OCI-LY7 (cell line): Measurements from ENCODE around the gene FHOD3. TPM values are rescaled to one million over a fixed set of nuclear protein-coding genes. Genes with fewer than 3 reads are reported as not detected.
A peak's percentile ranks its signal among the peaks of the same experiment; 100 is the strongest.

Source experiments
- BruUV-seq: library from RNA; stranded (reverse); fragments of 400-500 nt; replicated peaks from 2 replicates; lab custom pipeline; 2021; lab: Mats Ljungman, UMichigan
- CTCF ChIA-PET: fragments of 300-600 bp; sonication (Branson Sonifier 250); formaldehyde crosslinking; loops from one replicate; lab custom pipeline; 2022; ENCODE audit warnings: antibody characterized with exemption; ENCODE audit not compliant: unreplicated experiment; lab: Charles Lee
- POLR2A ChIA-PET: fragments of 300-600 bp; sonication (Branson Sonifier 250); formaldehyde crosslinking; loops from one replicate; lab custom pipeline; 2022; ENCODE audit warnings: antibody characterized with exemption; lab: Charles Lee
- DNase-seq: peaks from one replicate; pipeline ENCODE4 v3.0.0-alpha.2; 2015; ENCODE audit warnings: low spot score
- H2AFZ ChIP-seq: fragments of 200-600 bp; sonication (generic), shearing (Covaris generic); 2 replicates; pipeline ENCODE4 v1.6.1; 2014; ENCODE audit warnings: mild to moderate bottlenecking, antibody characterized with exemption, low read length, moderate library complexity
- H3K27ac ChIP-seq: fragments of 200-600 bp; sonication (generic); 2 replicates; pipeline ENCODE4 v1.5.1; 2014; ENCODE audit warnings: mixed run types, low read depth, mild to moderate bottlenecking, moderate library complexity, low read length, inconsistent platforms; ENCODE audit not compliant: poor library complexity, severe bottlenecking
- H3K36me3 ChIP-seq: fragments of 200-600 bp; sonication (generic); 2 replicates; pipeline ENCODE4 v1.6.1; 2014; ENCODE audit warnings: mild to moderate bottlenecking, antibody characterized with exemption, low read length, moderate library complexity, mixed read lengths; ENCODE audit not compliant: insufficient read depth
- H3K4me1 ChIP-seq: fragments of 200-600 bp; sonication (generic); 2 replicates; pipeline ENCODE4 v1.5.1; 2014; ENCODE audit warnings: mild to moderate bottlenecking, low read length; ENCODE audit not compliant: insufficient read depth, poor library complexity, severe bottlenecking
- H3K4me2 ChIP-seq: fragments of 200-600 bp; sonication (generic); 2 replicates; pipeline ENCODE4 v1.6.1; 2014; ENCODE audit warnings: mild to moderate bottlenecking, low read length
- H3K4me3 ChIP-seq: fragments of 200-600 bp; sonication (generic); 2 replicates; pipeline ENCODE4 v1.5.1; 2014; ENCODE audit warnings: mild to moderate bottlenecking, low read depth, low read length; ENCODE audit not compliant: poor library complexity, severe bottlenecking
- H3K79me2 ChIP-seq: fragments of 200-600 bp; sonication (generic); 2 replicates; pipeline ENCODE4 v1.6.1; 2016; ENCODE audit warnings: low read depth, mild to moderate bottlenecking, low read length, moderate library complexity, mixed read lengths; ENCODE audit not compliant: insufficient read depth
- H3K9me2 ChIP-seq: fragments of 200-600 bp; sonication (generic); 2 replicates; pipeline ENCODE4 v1.6.1; 2016; ENCODE audit warnings: mild to moderate bottlenecking, low read length, mixed read lengths; ENCODE audit not compliant: insufficient read depth
- H3K9me3 ChIP-seq: fragments of 200-600 bp; sonication (generic); 2 replicates; pipeline ENCODE4 v1.6.1; 2014; ENCODE audit warnings: mild to moderate bottlenecking, mixed run types, low read length, mixed read lengths
- H4K20me1 ChIP-seq: fragments of 200-600 bp; sonication (generic); 2 replicates; pipeline ENCODE4 v1.6.1; 2014; ENCODE audit warnings: mild to moderate bottlenecking, antibody characterized with exemption, low read length, moderate library complexity, mixed read lengths; ENCODE audit not compliant: insufficient read depth
- CTCF ChIP-seq: fragments of 200-600 bp; sonication (generic); conservative IDR thresholded peaks from 2 replicates; pipeline ENCODE4 v1.5.1; 2014; ENCODE audit warnings: mild to moderate bottlenecking, antibody characterized with exemption, low read length, moderate library complexity, mixed read lengths
- EZH2phosphoT487 ChIP-seq: fragments of 200-600 bp; sonication (generic); IDR thresholded peaks from 2 replicates; pipeline ENCODE4 v1.6.1; 2018; ENCODE audit warnings: low read depth, borderline replicate concordance, mild to moderate bottlenecking, mixed run types, antibody characterized with exemption, low read length, moderate library complexity, mixed read lengths
- intact Hi-C: fragments of 100-400 bp; cut with micrococcal nuclease; formaldehyde crosslinking; loops from one replicate; pipeline ENCODE4 v1.10.0; 2022; ENCODE audit not compliant: unreplicated experiment
- total RNA-seq, 2 experiments: library from RNA; depleted of rRNA in 1 of 2; stranded (reverse); fragments of >200 nt in 1 of 2; shearing (Covaris generic) in 1 of 2; gene quantifications; 2 replicates each; pipeline ENCODE4 v1.2.3, GENCODE V29; 2014 to 2022

The FHOD3 gene
- total RNA-seq, 2 experiments from 2014 or later, result 0.06 to 2.4 TPM

- TF ChIP-seq CTCF (no peak), EZH2phosphoT487 (no peak)
These were observed 271.0 kb downstream of the FHOD3 start for GRCh38 chr18:36568487-36568886.

DNA sequence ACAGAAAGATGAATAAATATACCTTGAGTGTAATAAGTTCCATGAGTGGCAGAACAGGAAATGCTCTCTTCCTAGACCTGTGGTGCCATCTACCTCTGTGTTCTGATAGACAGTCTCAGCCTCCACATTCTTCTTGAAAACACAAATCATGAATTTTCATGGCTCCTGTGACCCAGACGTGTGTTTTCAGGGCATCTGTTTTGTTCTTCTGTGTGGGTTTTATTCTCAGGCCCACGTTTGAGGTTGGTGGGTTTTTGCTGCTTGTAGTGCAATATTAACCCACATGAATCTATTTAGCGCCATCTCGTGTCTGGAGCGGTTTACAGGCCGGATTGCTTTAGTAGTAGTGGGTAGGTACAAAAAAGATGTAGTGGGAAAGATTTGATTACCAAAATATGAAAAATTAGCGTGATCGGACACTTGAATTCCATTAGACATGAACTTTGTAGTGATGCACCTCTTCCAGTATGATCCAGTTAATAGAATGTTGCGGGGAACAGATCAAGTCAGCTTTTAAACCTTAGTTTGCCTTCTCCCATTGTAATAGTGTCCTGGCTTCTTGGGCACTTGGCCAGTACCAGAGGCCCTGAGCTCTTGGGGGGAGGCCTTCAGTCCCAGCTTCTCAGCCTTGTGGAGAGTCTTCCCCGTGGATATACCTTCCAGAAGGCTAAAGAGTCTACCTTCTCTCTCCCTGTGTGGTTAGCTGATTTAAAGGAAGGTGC lies 274.8 kb downstream of the FHOD3 start:
- Histone ChIP-seq H3K4me1 (no peaks in the 10 kb centered on the region), H3K36me3 (no peaks in the 10 kb centered on the region), H3K9me3 (no peaks in the 10 kb centered on the region), H3K4me3 (no peak overlapping the region), H4K20me1 (no peaks in the 10 kb centered on the region), H3K4me2 (no peak overlapping the region), H3K9me2 (no peaks in the 10 kb centered on the region), H3K27ac (no peak overlapping the region), H3K79me2 (no peaks in the 10 kb centered on the region), H2AFZ (no peak overlapping the region)
- CTCF ChIA-PET, result interaction anchor here (0.6 kb wide), 1 partner anchor 1355 kb away, joined by 3 read pairs; no protein-coding TSS in a partner anchor
- no TSS peak for BruUV-seq
- TF ChIP-seq EZH2phosphoT487 (no peak), CTCF (peak; percentile 75)
- intact Hi-C loops, result loop anchor here (5.0 kb wide), 1 partner anchor 185 kb away; no protein-coding TSS in a partner anchor
- peak; percentile 21 for DNase-seq
- POLR2A ChIA-PET, result interaction anchor here (0.7 kb wide), 1 partner anchor 46 kb away, joined by 3 read pairs; no protein-coding TSS in a partner anchor

More at GRCh38 chr18:36568487-36568886, 271.0 kb downstream of the FHOD3 start:
- Histone ChIP-seq H2AFZ (no peak overlapping the region), H3K27ac (no peak overlapping the region), H3K9me2 (no peaks in the 10 kb centered on the region), H3K79me2 (no peaks in the 10 kb centered on the region), H3K9me3 (no peaks in the 10 kb centered on the region), H4K20me1 (no peaks in the 10 kb centered on the region), H3K36me3 (no peaks in the 10 kb centered on the region), H3K4me1 (no peaks in the 10 kb centered on the region), H3K4me2 (no peak overlapping the region), H3K4me3 (no peak overlapping the region)
- ChIA-PET POLR2A (interaction anchor here (0.7 kb wide), 1 partner anchor 262 kb away, joined by 4 read pairs; no protein-coding TSS in a partner anchor), CTCF (no interaction called here)
- no TSS peak for BruUV-seq
- no peak for DNase-seq
- intact Hi-C loops, result no loop called here

- Histone ChIP-seq H2AFZ (no peak overlapping the region), H3K4me3 (no peak overlapping the region), H3K9me2 (no peaks in the 10 kb centered on the region), H3K4me2 (no peak overlapping the region), H4K20me1 (no peaks in the 10 kb centered on the region), H3K27ac (no peak overlapping the region), H3K9me3 (no peaks in the 10 kb centered on the region), H3K36me3 (no peaks in the 10 kb centered on the region), H3K79me2 (no peaks in the 10 kb centered on the region), H3K4me1 (no peaks in the 10 kb centered on the region)
- intact Hi-C loops, result no loop called here
- DNase-seq, result no peak
- TF ChIP-seq CTCF (no peak), EZH2phosphoT487 (no peak)
- BruUV-seq, result no TSS peak
- ChIA-PET CTCF (no interaction called here), POLR2A (no interaction called here)
These were observed 278.8 kb downstream of the FHOD3 start for GRCh38 chr18:36576339-36576738.
